Stimulated activated CD4-positive, alpha-beta T cell treated with anti-CD3 and anti-CD28 coated beads, TNF-alpha, amount 100 ng/mL, for 1 hour (primary cell): ENCODE measurements around the gene HADH.
"Not testable (repeated sequence)": the region's sequence is repeated elsewhere in the genome, so short reads cannot be mapped to it uniquely, and the experiment has no call there.

ENCODE experiments used
- DNase-seq, 3 donors: peaks; one replicate each; pipeline ENCODE4 v3.0.0-alpha.2; 2020; ENCODE audit warnings: low read depth in 3 of 3, low spot score in 1 of 3

Gene HADH

GRCh38 chr4:108029731-108030130 lies 40.0 kb downstream of the HADH start:
- DNase-seq: no peak

DNA sequence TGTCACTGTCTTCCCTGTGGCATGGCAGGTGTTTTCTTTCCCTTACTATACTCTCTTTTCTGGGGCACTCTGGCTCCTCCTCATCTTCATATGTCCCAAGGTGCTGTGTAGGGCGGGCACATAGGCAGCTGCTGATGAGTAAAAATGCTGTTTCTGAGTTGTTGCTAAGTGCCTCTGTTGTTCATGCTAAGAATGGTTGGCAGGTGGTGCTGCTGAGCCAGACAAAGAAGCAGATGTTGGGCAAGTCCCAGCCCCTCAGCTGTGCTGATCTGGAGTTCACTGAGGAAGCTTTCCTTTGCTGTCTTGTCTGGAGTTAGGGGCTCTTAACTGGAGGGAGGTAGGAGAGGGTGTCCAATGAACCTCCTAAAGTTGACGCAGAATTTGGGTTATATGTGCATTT lies 40.6 kb downstream of the HADH start:
- DNase-seq: peak in 2 of 3 donors; percentile 23 to 51

GRCh38 chr4:108031427-108032083 lies 41.9 kb downstream of the HADH start:
- no peak for DNase-seq

GRCh38 chr4:108033348-108033747 lies 43.7 kb downstream of the HADH start:
- DNase-seq: no peak

- no peak for DNase-seq
These were observed 44.9 kb downstream of the HADH start for GRCh38 chr4:108034565-108034964.

DNA sequence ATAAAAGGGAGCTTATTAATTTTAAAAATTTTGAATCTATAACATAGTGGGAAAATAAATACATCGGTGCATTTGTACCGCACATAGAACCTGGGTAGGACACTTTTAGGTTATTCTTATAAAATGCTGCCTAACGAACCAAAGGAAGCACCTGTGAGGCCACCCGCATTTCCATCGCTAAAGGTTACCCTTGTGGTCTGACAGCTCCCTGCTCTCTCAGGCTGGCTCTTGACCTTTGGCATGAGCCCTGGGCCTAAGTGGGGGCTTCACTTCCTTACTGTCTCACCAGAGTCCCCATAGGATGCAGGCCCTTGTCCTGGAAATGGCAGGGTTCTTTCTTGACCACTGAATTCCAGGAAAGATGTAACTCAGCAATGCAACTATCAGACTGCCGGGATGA lies 46.0 kb downstream of the HADH start:
- no peak for DNase-seq

GRCh38 chr4:108036213-108036612 lies 46.5 kb downstream of the HADH start:
- DNase-seq: peak in 2 of 3 donors; percentile 11 to 51

- no peak for DNase-seq
These were observed 48.2 kb downstream of the HADH start for GRCh38 chr4:108037884-108038283.

GRCh38 chr4:108042927-108043326 lies 53.2 kb downstream of the HADH start:
- no peak for DNase-seq

DNA sequence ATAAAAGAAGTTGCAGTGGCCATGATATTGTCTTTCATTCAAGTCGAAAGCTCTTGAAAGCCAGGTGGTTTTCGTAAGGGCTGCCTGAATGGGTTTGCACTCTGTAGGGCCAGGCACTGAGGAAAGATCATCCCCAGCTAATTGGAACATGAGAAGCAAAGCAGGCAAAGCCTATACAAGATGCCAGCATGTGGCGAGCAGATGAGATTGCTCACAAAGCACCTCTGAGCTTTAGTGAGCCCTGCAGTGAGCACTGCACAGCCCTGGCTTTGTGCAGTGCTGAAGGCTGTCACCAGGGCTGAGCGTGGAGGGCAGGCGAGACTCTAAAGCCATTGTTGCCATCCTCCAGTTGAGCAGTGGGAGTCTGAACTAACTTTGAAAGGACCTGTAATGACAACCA lies 53.8 kb downstream of the HADH start:
- DNase-seq: no peak

- no peak for DNase-seq
These were observed 55.4 kb downstream of the HADH start for GRCh38 chr4:108044951-108045686.

DNA sequence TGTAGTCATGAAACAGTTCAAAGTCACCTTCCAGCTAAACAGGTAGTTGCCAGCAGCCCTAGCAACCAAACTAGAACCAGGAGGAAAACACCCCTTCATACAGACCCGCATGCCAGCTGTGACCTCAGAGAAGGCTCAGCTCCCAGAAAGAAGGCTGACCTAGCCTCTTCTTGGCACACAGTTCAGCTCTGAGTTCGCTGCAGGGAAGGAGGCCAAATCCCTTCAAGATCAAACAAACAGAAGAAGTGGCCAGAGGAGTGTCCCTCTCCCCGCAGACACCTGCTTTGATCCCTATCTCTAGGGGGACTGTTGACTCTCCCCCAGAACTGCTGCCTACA lies 56.0 kb downstream of the HADH start:
- DNase-seq: no peak

DNA sequence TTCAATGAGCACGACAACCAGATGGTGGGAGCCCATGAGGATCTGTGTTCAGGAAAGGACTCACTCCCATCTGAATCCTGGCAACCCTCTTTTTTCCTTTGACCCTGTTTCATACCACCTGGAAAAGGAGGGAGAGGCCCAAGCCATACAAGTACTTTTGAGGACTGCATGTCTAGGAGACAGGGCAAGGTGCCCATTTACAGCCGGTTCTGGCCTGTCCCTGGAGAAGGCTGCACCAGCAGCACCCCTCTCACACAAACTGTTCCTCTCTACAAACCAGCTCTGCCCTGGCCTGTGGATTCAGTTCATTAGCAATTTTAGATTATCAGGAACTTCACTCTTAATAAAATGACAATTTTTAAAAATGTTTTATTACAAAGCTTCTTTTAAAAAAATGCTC lies 57.5 kb downstream of the HADH start:
- no peak for DNase-seq

DNA sequence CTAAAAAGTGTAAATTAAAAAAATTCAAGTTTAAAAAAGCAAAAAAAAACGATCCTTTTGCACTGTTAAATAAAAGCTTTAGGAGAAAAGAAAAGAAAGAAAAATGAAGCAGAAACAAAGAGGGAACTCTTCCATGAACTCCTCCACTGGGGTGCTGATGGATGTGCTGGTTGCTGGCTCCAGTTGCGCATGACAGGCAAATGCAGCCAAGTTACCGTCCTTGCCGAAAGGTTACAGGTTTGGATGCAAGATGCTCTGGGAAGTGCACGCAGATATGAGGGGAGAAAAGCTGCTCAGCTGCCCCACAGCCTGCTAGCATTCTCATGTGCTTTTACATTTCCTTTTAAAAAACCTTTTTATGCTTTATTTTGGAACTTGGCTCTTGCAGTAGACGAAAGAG lies 58.5 kb downstream of the HADH start:
- DNase-seq: no peak

- no peak for DNase-seq
These were observed 59.3 kb downstream of the HADH start for GRCh38 chr4:108048997-108049396.

DNA sequence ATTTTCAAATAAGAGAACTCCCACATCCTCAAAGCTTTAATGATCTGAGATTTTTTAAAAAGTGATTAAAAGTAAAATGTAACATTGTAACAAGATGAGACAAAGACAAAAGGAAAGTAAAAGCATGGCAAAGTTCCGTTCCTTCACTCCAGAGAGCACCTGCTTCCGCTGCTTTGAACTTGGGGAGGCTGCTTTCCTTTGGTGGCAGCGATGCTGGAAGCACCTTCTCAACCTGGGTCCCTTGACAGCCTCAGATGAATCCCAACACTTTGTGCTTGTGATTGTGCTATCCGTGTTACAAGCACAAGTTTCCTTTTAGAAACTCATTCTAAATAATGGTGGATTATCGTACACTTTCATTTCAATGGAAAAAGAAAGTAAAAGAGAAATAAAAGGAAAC lies 59.7 kb downstream of the HADH start:
- DNase-seq: no peak

DNA sequence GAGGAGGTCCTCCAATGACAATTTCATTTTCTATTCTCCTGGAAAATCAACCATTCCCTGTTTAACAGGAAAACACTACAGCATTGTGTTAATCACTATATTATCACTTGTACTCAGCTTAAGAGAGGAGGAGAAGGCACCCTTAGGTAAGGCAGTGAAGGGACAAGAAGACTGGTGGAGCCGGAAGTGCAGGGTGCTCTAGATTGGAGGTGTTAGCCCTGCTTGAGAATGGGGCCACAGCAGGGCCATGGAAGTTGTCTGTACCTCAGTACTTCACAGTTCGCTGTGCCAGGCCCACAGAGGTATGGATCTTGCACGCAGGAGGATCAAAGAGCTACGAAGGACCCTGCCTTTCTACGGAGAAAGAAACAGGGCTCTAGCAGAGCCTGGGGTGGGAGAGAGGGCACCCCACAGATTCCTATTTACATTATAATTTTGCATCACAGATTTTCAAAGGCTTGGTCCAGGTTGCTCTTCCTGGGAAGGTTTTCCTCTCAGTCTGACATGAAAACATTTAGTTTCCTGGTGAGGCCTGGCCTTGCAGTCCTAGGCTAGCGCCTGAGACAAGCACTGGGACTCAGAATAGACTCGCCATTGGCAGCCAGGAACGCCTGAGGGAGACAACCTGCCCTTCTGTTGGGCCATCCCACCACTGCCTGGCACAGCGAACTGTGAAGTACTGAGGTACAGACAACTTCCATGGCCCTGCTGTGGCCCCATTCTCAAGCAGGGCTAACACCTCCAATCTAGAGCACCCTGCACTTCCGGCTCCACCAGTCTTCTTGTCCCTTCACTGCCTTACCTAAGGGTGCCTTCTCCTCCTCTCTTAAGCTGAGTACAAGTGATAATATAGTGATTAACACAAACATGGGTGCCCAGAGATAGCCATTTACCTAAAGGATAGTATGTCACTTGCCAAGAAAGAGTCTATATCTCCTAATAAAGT lies 60.8 kb downstream of the HADH start:
- DNase-seq: not testable (repeated sequence)

GRCh38 chr4:108051343-108051742 lies 61.7 kb downstream of the HADH start:
- no peak for DNase-seq

- no peak for DNase-seq
These were observed 63.0 kb downstream of the HADH start for GRCh38 chr4:108052558-108053120.

GRCh38 chr4:108053251-108053711 lies 63.6 kb downstream of the HADH start:
- no peak for DNase-seq

DNA sequence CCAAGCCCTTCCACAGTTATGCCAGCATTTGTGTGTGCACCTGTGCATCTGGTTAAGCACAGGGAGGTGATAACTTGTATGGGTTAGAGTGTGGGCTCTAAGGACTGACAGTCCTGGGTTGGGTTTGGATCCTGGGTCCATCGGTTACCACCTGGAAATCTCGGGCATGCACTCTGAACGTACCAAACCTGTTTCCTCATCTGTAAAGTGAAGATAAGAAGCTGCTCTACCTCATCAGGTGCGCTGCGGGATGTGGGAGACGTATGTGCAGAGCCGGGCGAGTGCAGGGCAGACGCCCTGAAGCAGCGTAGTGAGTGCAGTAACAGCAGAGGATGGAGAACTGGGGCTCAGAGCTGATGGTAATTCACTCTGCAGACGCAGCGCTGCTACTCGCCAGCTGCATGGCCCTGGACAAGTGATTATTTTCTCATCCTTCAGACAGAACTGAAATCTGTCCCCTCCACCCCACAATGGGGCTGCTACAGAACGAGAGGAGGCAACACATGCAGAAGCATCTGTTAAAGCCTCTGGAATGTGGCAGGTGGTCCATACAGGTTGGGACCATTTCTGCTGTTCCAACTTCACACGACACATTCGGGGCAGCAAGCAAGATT lies 64.4 kb downstream of the HADH start:
- no peak for DNase-seq
